ENCODE results near the gene RABIF.

Gene RABIF

DNA sequence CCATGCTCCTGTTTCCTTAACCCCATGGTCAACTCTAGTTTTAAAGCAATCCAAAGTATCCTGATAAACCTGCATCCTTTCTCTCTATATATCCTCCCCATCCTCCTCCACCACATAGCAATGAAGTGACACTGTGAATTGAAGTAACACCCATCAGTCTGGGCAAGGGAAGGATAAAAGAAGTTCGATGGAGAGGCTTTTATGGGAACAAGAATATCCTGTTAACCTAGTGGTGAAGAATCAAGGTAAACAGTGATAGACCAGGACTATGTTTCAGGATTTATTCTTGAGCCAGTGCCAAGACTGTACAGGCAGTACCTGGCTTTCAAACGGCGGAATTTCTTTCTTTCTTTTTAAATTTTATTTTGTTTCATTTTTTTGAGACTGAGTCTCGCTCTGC, 17.6 kb downstream of the RABIF start:
- DNase-seq, result no peak

DNA sequence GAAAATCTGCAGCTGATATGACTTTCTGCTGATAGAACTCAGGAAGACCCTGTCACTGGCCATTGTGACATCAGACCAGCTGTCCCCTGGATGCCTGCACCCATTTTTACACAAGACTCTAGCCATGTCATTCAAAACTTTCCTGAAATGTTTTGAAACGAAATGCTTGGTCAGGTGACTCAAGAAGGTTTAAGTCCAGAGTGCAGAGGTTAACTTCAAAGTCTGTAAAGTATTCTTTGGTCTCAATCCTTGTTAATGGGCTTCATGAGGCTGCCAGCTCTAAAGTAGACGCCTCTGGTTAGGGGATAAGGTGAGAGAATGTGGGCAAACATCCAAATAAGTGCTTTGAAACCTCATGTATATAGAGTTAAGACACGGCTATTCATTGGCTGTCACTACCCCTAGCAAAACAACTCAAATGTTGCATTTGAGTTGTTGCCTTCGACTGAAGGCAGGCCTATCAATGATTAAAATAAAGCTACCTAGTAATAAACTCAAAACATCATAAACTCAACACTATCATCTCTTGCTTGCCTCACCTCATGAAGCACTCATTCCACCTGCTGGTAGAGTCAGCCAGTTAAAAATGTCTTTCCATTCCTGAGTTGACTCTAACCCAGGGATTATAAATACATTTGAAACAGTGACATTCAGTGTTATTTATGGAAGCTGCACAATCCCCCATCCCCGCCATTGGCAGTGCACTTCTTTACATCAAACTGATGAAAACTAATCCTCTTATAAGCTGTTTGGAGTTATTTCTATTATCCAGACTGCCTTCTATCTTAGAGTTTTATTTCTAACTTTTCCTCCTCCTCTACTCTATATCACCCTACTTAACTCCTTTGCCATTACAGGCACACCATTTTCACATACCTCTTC, 26.0 kb downstream of the RABIF start:
- DNase-seq, result no peak

DNA sequence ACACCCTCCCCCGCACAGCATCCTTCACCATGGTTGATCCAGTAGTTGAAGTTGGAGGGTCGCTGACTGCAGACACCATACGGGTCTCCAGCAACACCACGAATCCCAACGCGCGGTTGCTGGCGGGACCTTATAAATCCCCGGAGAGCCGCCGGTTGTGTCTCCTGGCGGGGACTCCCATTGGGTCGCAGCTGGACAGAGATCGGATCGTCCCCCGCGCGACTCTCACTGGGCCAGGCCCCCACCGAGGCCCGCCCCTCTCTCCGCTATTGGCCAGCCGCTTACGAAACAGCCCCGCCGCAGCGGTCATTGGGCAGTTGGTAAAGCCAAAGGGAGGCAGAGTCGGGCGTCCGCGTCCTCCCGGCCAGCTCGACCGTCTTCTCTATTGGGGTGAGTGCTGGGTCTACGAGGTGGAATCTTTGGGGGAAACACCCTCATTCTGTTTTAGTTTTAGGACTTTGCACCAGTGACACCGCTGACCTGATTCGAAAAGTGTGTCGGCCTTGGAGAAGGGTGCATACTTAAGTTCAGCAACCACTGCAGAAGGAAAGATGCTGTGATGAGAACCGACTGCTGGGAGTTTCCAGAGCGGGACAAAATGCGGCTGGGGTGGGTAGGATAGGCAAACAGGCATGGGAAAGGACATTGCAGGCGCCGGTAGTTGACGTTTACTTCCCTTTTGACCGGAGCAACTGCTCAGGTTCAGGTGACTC, 27.4 kb downstream of the RABIF start:
- peak; percentile 89 for DNase-seq

DNA sequence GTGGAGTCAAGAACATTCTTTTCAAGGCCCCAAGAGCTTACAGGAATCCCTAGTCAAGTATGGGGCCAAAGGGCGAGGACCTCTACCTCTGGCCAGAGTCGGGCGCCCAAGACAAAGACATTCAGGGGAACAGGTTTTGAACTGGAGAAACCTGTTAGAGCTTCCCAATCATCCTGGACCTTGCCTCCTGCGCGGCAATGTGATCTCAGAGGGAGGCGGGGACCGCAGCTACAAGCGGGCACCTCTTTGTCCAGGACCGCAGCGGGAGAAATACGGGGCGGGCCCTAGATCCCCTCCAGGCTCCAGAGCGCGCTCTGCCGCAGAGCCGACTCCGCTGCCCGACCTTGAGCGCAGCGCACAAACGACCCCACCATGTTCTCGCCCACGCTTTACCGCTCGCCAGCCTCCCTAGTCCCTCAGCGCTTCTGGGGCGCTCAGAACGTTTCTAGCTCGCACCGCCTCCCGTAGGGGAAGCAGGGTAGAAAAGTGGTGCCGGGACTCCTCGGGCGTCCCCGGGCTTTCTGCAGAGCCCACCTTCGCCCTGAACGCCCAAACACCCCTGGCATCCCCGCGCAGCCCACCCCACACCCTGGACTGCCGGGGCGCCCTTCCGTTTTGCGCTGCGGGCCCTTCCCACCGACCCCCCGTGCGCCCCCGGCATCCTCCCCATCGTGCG, 28.1 kb downstream of the RABIF start:
- DNase-seq, result peak; percentile 30

DNA sequence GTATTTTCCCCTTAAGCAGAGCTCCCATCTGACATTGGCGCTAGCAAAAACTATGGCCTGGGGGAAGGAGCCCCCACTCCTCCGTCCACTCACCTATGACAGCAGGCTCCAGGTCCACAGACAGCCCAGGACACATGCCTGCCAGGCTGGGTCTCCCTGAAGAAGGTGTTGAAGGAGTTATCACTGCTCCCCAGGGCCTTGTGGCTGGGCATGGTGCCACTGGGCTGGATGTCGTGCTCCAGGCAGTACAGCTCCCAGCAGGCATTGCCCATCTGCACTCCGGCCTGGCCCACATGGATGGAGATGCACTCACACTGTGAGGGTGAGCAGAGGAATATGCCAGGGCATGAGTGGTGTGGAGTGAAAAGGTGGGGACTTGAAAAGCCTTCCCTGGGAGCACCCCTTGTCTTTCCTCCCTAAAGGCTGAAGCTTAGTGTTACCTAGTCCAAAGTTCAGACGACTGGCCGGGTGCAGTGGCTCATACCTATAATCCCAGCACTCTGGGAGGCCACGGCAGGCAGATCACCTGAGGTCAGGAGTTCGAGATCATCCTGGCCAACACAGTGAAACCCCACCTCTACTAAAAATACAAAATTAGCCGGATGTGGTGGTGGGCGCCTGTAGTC, 30.0 kb downstream of the RABIF start:
- no peak for DNase-seq

DNA sequence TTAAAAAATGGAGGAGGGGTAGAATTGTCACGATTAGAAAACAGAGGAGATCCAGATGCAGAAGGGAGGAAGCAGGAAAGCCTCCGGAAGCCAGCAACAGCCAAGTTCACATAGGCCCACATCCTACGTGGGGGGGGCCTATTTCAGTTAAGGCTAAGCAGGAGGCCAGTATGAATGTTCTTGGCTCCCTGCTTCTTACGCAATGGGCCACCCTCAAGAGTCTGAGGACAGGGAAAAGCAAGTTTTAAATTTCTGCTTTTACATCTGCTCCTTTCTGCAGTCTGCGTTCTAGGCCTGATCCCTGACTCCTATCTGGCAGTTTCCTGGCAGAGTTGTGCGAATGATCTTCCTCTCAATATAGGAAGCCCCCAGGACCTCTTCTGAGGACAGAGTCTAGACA, 30.6 kb downstream of the RABIF start:
- no peak for DNase-seq

DNA sequence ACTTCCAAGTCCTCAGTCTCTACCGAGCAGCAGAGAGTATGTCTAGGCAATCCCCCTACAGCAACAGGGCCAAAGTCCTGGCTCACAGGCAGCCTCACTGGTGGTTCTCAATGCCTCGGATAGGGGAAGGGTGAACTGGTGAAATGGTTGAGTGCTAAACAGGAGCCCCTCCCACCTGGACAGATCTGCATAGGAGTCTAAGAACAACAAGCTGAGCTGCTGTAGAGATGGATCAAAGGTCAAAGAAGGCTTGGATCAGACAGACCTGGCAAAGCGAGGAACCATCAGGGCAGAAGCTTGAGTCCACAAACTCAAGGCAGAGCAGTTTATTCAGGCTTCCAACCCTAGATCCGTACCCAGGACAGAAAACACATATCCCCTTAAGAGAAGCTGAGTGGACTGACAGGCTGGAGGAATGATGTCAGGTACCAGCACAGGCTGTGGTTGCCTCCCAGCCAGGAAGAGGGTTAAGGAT, 31.8 kb downstream of the RABIF start:
- DNase-seq, result no peak

DNA sequence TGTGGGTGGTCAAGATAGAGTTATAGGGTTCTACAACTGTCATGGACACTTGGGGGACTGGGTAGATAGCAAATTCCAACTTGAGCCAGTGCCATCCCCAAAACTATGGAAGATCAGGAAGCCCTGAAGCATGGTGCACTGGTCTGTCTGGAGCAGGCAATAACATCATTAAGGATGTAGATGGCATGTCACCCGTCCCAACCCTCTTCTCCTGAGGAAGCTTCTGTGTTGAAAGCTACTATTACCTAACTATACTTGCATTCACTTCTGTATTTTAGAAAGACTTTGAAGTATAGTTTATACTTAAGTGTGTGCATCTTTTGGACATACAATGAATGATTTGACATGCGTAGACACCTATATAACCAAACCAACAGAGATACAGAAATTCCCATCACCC, 32.9 kb downstream of the RABIF start:
- DNase-seq, result no peak

DNA sequence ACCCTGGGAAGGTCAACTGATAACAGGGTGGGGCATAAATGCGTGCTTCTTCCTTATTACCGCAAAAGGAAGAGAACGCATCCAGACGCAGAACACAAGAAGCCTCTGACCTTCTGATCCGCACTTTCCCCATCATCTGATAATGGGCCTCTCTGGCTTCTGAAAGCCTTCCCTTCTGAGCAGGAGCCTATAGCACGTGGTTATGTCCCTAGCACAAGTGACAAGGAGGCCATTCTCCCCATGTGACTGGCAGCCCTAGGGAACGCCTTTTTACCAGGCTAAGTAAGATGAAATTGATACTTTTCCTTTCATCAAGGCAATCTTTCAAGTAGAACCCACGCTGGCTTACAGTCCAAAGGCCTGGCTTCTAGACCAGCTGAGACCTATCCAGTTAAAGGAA, 34.2 kb downstream of the RABIF start:
- no peak for DNase-seq

DNA sequence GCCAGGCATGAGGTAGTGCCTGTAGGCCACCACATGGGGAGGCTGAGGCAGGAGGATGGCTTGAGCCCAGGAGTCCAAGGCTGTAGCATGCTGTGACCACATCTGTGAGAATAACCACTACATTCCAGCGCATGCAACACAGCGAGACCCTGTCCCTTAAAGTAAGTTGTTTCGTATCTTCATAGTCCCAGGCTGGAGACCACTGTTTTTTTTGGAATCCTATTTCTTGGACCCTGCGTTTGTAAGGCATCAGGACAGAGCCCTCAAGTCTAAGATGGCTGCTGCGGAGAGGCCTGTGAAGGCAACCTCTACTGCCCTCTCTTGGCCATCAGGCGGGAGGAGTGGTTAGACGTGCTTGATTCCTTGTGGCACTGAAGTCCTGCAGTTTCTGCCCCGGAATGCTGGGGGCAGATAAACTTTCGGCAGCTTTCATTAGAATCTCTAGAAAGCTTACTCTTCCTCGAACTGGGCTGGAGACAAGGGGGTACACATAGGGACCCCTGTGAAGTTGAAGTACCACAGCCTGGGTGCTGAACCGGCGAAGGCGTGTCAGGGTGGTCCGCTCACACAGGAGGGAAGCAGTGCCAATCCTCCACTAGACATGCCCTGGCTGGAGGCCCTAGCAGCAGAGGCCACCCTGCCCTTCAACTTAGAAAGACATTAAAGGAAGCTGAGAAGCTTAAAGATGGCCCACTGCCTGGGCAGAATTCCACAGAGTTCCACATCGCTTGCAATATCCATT, 36.6 kb downstream of the RABIF start:
- no peak for DNase-seq

DNA sequence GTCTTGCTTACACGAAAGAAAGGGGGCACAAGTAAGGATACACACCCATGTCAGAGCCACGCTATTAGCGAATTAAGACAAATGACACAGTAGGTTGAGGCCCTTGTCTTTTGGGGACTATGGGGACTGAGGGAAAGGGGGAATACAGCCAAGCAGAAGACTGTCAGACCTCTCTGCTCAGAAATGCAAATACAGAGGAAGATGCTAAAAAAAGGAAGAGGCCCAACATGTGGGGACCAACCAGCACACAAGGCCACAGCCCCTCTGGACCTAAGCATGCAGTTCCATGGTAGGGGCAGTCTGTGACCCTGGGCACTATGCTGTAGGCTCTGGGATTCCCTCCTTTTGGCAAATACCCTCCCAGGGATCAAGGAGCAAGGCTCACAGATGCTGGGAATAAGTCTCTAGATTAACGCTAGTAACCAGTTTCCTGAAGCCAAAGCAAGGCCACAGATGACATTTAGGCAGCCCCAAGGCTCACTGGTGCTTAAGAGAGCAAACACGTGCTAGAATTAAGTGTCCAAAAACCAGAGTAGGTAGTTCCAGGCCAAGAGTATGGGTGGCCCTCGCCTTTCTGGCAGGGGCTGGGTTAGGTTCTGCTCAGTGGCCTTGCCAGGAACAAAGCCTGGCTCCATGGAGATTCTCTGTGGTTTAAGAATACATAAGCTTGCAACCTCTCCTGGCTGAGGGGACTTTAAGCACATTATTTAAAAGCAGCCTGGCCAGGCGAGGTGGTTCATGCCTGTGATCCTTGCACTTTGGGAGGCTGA, 38.2 kb downstream of the RABIF start:
- no peak for DNase-seq

DNA sequence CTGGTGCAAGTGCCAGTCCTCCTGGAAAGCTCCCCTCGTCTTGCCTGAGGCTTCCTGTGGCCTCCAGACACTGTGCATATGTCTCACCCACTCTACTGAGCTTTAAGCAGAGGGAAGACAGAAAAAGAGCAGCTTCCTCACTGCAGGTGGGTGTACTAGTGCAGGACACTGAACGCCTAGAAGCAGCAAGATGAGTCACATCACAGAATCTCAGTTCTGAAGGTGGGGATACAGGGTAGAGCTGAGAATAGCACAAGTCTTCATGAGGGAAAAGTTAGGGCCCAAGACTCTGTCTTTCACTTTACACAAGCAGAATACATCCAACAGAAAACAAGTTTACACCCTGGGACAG, 40.8 kb downstream of the RABIF start:
- no peak for DNase-seq

DNA sequence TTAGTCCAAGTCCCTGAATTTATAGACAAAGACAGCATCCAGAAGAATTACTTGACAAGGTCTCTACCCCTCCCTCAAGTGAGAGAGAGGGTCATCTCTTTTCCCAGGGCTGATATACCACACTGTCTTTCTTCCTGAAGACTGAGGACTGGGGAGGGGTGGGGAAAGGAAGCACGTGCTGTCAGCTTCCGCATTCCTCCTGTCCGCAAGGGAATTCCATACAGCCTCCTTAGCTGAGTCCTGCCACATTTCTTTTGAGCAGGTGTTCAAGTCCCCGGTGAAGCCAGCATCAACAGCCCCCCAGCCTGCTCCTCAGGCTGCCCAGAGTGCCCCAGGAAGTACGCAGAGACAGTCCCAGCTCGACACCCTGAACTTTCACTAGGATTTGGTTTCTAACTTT, 44.0 kb downstream of the RABIF start:
- DNase-seq, result no peak

DNA sequence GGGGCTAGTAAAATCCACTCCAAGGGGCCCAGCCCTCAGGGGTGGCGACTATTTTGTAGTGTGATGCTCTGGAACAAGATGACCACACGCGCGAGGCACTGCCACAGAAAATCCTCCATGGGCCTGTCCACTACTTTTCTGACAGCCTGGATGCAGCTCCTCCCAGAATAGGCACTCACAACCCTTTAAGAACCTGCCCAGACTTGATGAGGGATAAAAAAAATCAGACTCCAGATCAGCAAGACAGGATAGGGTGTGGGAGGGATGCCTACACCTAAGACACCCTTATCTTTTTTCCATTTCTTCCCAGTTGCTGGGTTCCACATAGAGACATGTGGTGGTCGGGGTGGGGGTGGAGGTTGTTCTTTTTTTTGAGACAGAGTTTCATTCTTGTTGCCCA, 44.7 kb downstream of the RABIF start:
- DNase-seq, result no peak

DNA sequence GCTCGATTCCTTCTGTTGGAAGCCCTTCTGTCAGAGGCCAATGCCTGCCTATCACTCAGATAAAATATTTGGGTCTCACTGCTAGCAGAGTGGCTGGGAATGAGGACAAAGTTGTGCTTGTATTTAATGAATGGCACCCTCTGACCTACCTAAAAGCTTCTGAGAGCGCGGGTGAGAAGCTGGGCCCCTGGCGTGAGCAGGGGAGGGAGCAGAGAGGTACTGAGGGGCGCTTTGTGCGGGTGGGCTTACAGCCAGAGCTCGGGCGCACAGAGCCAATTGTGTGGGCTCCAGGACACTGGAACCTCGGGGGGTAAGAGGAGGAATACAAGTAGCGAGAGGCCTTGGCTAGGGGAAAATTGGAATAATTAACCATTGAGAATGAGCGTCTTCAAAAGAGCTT, 45.9 kb downstream of the RABIF start:
- no peak for DNase-seq

DNA sequence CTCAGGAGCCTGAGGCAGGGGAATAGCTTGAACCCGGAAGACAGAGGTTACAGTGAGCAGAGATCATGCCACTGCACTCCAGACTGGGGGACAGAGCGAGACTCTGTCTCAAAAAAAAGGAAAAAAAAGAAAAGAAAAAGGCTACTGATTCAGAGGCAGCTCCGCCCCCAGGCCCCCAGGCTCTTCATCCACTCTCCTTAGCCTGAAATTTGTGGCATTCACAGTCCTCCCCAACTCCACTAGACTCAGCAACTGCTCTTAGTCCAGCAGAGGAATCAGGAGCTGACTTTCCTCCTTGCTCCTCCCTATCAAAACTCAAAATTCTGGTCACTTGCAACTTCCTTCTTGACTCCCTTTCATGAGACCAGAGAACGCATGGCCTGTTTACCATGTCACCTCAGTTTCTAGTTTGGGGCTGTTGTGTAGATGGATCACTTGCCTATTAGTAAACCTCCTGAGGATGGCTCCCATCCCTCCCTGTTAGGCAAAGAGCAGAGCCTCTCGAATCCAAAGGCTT, 51.1 kb downstream of the RABIF start:
- no peak for DNase-seq

DNA sequence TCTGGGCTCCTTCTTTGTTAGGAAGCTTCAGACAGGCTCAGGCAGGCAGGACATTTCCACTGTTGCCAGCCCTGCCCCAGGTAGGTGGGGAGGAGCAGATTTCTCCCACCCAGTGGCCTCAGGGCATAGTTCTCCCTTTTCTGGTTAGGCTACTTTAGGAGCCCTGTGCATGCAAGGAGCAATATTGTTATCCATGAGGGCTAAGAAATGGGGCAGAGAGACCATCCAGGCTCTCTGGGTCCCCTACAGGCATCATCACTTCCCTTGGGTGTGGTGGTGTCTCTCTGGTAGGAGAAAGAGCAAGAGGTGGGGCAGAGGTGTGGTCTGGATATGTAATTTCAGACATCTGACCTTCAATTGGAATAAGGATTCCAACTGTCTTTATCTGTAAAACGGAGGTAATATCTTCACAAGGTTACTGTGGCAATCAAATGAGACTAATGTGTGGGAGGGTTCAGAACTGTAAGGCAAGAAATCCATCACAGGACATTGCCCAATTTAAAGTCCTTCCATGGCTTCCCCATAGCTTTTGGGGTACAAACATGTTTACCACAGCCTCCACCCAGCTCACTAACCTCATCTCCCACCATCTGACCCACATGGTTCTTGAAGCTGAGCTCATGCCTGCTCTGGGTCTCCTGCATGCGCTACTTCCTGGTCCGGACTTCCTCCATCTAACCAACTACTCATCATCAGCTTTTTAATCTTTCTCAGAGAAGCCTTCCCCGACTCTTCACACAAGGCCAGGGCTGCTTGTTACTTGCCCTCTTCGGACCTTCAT, 52.1 kb downstream of the RABIF start:
- DNase-seq, result no peak

DNA sequence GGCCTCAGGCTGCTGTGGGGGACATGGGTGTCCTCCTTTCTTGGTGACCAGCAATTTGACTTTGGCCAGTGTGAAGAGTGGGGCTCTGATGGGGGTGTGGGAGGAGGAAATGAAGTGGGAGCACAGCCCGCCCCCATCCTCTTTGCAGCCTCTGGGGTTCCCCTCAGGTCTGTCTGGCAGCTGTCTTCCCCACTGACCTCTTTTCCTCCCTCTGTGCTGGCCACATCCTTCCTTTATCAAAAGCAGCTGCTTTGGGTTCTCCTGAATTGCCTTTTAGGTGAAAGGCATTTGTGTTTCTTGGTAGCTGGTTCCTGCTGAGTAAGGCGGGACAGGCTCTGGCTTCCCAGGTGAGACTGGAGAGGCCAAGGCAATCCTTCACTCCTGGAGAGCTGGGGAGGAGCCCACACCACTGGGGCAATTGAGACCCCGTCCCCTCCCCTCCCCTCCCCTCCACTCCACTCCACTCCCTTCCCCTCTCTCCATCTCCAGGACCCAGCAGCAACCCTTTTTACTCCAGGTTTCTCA, 53.3 kb downstream of the RABIF start:
- DNase-seq, result no peak

DNA sequence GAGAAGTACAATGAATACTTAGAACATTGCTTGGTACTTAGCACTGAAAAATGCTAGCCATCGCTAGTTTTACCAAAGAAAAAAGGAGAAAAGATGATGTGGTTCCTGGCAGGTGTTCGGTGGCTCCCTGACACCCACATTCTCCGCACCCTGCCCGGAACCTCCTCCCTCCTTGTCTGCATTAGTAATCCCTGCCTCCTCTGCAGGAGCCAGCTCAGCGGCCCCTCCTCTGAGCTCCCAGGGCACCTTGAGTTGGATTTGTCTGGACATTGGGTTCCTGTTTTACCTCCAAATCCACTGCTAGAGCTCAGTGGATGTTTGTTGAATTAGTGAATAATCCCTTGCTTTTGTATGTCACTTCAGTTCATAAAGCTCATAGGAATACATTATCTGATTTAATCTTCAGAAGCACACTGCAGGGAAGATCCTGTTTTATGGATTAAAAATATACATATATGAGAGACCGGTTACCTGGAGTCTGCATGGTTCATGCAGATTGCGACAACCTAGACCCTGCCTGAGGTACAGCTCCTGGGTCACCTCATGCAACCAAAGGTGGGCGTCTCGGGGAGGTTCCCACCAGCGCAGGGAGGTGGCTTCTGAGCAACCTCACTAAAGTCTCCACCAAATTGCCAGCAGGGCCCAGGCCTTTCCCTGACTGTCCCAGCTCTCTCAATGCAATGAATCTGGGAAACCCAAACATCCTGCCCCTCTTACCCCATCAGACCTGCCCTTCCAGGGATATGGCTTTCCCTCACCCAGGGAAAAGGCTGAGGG, 54.0 kb downstream of the RABIF start:
- no peak for DNase-seq

DNA sequence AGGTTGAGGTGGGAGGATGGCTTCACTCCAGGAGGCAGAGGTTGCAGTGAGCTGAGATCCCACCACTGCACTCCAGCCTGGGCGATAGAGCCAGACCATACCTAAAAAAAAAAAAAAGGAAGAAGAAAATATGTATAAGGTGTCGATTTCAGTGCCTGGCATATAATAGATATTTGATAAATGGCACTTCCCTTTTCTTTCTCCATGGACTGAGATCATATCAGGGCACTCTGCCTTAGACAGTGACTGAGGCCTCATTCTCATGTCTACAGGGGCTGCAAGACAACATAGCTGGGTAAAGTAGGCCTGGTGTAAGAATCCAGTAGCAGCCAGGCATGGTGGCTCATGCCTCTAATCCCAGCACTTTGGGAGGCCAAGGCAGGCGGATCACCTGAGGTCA, 57.0 kb downstream of the RABIF start:
- DNase-seq, result no peak
